ENCODE results near the gene CARD11. TPM values are rescaled to one million over a fixed set of nuclear protein-coding genes. Genes with fewer than 3 reads are reported as not detected.

Gene CARD11
- total and polyA plus RNA-seq, 4 donors: 0.77 to 1.2 (median 1.1) TPM

DNA sequence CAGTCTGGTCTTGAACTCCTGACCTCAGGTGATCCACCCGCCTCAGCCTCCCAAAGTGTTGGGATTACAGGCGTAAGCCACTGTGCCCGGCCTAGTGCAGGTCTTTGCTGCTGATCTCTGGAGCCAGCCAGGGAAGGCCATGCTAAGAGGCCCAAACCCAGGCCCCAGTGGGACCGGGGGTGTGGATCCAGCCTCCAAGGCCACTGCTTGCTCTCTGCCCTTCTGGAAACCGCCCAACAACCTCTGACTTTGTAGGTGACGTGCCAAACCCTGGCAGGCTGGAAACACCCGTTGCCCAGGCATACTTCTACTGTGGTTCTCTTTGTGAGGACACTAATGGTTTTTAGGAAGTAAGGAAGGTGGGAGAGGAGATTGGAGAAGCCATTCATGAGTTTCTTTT lies 116.1 kb downstream of the CARD11 start:
- Histone ChIP-seq H3K27ac (ENCODE audit: low read depth, low read length) (no peak overlapping the region), H3K4me1 (ENCODE audit: control insufficient read depth, insufficient read depth, low read length) (peaks cover 37% of the 10 kb centered on the region), H3K9me3 (ENCODE audit: control insufficient read depth, insufficient read depth, low read length) (no peaks in the 10 kb centered on the region), H3K36me3 (ENCODE audit: control insufficient read depth, insufficient read depth, low read length) (no peaks in the 10 kb centered on the region), H3K4me3 (ENCODE audit: low read depth, low read length) (no peak overlapping the region), H3K27me3 (ENCODE audit: control insufficient read depth, insufficient read depth, low read length) (peaks cover 2% of the 10 kb centered on the region)
- WGBS (ENCODE audit: insufficient coverage): 81% methylated on average over 7 of the region's 7 CpGs
- DNase-seq (ENCODE audit: low read depth in 4 of 6, low spot score in 6 of 6): no peak

DNA sequence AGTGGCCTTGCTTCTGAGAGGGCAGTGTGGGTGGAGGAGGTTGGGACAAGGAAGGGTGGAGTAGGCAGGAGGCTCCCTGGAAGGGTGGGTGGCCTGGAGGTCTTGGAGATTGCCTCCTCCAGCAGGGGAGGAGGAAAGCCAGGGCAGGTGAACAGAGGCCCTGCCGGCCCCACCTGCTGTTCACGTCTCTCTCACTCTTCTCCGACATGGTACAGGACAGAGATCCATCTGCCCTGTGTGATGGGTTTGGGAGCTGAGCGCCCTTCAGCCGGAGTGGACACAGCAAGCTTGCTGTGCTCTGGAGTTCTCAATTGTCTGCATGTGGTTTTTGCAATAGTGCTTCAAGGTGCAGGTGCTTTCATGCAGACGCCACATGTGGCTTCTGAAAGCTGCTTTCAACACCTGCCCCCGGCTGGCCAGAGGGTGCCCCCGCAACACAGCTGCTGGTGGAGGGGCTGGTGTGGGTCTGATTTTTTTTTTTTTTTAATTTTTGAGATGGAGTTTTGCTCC lies 116.7 kb downstream of the CARD11 start:
- no peaks in the 10 kb centered on the region for H3K9me3 ChIP-seq (ENCODE audit: control insufficient read depth, insufficient read depth, low read length)
- peaks cover 2% of the 10 kb centered on the region for H3K27me3 ChIP-seq (ENCODE audit: control insufficient read depth, insufficient read depth, low read length)
- H3K36me3 ChIP-seq (ENCODE audit: control insufficient read depth, insufficient read depth, low read length): no peaks in the 10 kb centered on the region
- no peak overlapping the region for H3K27ac ChIP-seq (ENCODE audit: low read depth, low read length)
- DNase-seq (ENCODE audit: low read depth in 4 of 6, low spot score in 6 of 6): no peak
- WGBS (ENCODE audit: insufficient coverage): 91% methylated on average over 8 of the region's 8 CpGs
- H3K4me3 ChIP-seq (ENCODE audit: low read depth, low read length): no peak overlapping the region
- H3K4me1 ChIP-seq (ENCODE audit: control insufficient read depth, insufficient read depth, low read length): peaks cover 35% of the 10 kb centered on the region

DNA sequence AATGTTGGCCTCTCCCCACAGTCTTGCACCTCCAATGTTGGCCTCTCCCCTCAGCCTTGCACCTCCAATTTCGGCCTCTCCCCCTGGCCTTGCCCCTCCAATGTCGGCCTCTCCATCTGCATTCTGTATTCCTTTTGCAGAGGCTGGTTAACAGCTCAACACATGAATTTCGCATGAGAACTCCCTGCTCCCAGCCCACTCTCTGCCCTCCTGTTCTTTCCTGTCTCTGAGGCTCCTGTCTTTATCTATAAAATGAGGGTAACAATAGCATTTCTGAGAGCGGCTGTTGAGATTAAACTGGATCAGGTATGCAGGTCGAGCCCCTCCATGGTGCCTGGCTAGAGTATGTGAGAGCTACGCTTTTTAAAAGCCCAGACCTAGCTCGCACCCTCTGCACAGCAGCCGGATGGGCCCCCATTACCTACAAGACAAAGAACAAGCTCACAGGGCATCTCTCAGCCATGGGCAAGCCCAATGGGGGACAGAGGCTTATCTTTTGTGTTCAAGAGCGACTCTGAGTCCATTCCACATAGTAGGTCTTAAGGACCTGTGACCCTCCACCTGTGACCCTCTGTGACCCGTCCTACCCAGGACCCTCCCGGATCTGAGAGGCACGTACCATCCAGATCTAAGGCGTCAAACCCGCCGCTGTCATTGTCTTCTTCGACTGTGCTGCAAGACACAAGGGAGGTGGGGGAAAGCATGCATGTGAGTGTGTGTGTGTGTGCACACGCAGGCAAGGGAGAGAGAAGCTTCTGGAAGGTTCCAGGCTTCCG lies 117.4 kb downstream of the CARD11 start:
- Histone ChIP-seq H3K4me1 (ENCODE audit: control insufficient read depth, insufficient read depth, low read length) (peaks cover 40% of the 10 kb centered on the region), H3K9me3 (ENCODE audit: control insufficient read depth, insufficient read depth, low read length) (no peaks in the 10 kb centered on the region), H3K27ac (ENCODE audit: low read depth, low read length) (no peak overlapping the region), H3K4me3 (ENCODE audit: low read depth, low read length) (no peak overlapping the region), H3K36me3 (ENCODE audit: control insufficient read depth, insufficient read depth, low read length) (no peaks in the 10 kb centered on the region), H3K27me3 (ENCODE audit: control insufficient read depth, insufficient read depth, low read length) (peaks cover 2% of the 10 kb centered on the region)
- WGBS (ENCODE audit: insufficient coverage): 96% methylated on average over 17 of the region's 18 CpGs
- no peak for DNase-seq (ENCODE audit: low read depth in 4 of 6, low spot score in 6 of 6)

DNA sequence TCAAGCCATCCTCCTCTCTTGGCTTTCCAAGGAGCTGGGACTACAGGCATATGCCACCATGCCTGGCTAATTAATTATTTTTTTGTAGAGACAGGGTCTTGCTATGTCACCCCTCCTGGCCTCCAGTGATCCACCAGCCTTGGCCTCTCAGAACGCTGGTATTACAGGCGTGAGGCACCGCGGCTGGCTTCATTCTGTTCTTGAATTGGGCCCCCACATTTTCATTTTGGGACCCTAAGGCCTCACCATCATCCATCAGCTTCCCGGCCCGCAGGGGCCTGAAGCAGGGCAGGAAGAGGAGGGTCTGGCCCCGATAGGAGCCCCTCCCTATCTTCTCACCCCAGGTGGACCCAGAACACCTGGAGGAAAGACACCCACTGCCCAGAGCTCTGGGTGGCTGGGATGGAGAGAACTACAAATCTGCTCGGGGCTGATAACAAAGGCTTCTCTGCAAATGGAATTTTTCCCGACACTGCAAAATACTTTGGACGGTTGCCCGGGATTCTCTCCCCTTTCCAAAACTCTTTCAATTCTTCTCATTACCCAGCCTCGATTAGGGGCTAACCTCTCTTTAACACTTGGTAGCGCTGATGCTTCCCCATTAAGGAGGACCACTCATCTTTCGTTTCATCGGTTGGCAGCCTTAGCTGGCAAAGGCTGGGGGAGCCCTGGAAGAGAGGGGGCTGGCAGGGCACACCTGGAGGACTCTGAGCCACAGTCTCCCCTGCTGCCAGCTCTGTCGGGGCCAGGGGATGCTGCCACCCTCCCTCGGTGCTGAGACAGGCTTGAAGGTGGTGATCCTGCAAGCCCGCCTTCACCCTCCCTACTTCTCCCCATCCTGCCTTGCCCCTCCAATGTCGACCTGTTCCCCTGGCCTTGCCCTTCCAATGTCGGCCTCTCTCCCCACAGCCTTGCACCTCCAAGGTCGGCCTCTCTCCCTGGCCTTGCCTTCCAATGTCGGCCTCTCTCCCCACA lies 118.5 kb downstream of the CARD11 start:
- DNase-seq (ENCODE audit: low read depth in 4 of 6, low spot score in 6 of 6): peak in 2 of 6 donors; percentile 60 to 62
- Histone ChIP-seq H3K9me3 (ENCODE audit: control insufficient read depth, insufficient read depth, low read length) (no peaks in the 10 kb centered on the region), H3K27ac (ENCODE audit: low read depth, low read length) (no peak overlapping the region), H3K36me3 (ENCODE audit: control insufficient read depth, insufficient read depth, low read length) (no peaks in the 10 kb centered on the region), H3K4me3 (ENCODE audit: low read depth, low read length) (no peak overlapping the region), H3K4me1 (ENCODE audit: control insufficient read depth, insufficient read depth, low read length) (peaks cover 41% of the 10 kb centered on the region), H3K27me3 (ENCODE audit: control insufficient read depth, insufficient read depth, low read length) (peaks cover 2% of the 10 kb centered on the region)
- 62% methylated on average over 19 of the region's 22 CpGs for WGBS (ENCODE audit: insufficient coverage)

DNA sequence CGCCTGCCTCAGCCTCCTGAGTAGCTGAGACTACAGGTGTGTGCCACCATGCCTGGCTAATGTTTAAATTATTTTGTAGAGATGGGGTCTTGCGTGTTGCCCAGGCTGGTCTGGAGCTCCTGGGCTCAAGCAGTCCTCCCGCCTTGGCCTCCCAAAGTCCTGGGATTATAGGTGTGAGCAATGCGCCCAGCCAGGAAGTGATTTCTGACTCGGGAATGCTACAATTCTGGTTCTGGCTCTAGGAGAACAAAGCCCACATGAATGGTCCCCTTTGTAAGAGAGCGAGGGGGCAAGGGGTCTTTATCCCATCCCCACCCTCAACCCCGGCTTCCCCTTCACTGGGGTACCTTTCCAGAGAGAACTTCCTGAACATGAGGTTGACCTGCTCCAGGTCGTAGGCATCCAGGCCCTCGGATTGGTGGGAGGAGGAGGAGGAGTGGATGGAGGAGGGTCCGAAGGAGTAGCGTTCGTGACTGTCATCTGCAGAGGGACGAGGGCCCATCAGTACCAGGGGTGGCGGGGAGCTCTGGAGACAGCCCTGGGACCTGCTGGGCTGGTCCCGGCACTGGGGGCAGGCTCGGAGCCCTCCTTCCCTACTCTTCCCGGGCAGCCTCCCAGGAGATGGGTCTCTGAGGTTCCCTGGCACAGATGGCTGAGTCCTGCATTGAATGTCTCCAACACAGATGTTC lies 119.6 kb downstream of the CARD11 start:
- no peaks in the 10 kb centered on the region for H3K27me3 ChIP-seq (ENCODE audit: control insufficient read depth, insufficient read depth, low read length)
- no peaks in the 10 kb centered on the region for H3K9me3 ChIP-seq (ENCODE audit: control insufficient read depth, insufficient read depth, low read length)
- H3K27ac ChIP-seq (ENCODE audit: low read depth, low read length): no peak overlapping the region
- 86% methylated on average over 15 of the region's 17 CpGs for WGBS (ENCODE audit: insufficient coverage)
- H3K4me1 ChIP-seq (ENCODE audit: control insufficient read depth, insufficient read depth, low read length): peaks cover 30% of the 10 kb centered on the region
- H3K4me3 ChIP-seq (ENCODE audit: low read depth, low read length): no peak overlapping the region
- H3K36me3 ChIP-seq (ENCODE audit: control insufficient read depth, insufficient read depth, low read length): no peaks in the 10 kb centered on the region
- no peak for DNase-seq (ENCODE audit: low read depth in 4 of 6, low spot score in 6 of 6)

DNA sequence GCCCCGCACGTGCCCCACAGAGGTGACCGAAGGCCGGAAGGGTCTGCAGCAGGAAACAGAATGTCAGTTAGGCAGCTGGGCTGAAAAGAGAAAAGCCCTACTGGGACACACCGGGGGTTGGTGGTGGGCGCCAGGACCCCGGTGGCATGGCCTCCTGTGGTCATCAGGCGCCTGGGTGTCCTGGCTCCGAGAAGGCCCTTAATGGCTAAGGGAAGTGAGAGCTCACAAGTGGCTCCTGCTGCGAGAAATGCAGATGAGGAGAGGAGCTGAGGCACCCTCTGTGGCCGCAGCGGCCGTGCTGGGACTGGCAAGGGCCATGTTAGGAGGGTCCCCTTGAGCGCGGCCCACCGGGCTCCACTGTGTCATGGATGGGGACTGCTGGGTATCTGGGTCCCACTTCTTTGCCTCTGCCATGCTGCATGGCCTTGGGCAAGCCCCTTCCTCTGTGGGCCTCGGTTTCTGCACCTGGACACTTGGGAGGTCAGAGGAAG lies 120.3 kb downstream of the CARD11 start:
- Histone ChIP-seq H3K9me3 (ENCODE audit: control insufficient read depth, insufficient read depth, low read length) (no peaks in the 10 kb centered on the region), H3K27ac (ENCODE audit: low read depth, low read length) (no peak overlapping the region), H3K4me3 (ENCODE audit: low read depth, low read length) (no peak overlapping the region), H3K4me1 (ENCODE audit: control insufficient read depth, insufficient read depth, low read length) (peaks cover 23% of the 10 kb centered on the region), H3K36me3 (ENCODE audit: control insufficient read depth, insufficient read depth, low read length) (peaks cover 2% of the 10 kb centered on the region), H3K27me3 (ENCODE audit: control insufficient read depth, insufficient read depth, low read length) (no peaks in the 10 kb centered on the region)
- no peak for DNase-seq (ENCODE audit: low read depth in 4 of 6, low spot score in 6 of 6)
- 95% methylated on average over 17 of the region's 17 CpGs for WGBS (ENCODE audit: insufficient coverage)

DNA sequence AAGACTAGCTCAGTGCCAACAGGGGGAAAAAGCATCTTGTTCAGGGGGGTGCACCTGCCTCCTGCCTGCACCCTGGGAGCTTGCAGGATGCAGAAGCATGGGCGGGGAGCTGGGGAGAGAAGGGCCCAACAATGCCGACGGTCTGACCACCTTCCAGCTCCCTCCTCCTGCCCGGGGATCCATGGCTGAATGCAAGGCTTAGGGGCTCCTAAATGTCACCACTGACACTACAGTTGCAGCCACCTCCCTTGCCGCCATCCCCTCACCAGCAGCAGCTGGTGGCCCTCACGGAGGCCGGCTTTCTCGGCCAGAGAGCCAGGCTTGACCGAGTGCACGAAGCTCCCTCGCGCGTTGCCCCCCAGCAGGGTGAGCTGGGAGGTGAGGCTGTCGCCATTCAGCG lies 120.8 kb downstream of the CARD11 start:
- Histone ChIP-seq H3K27ac (ENCODE audit: low read depth, low read length) (no peak overlapping the region), H3K9me3 (ENCODE audit: control insufficient read depth, insufficient read depth, low read length) (no peaks in the 10 kb centered on the region), H3K4me1 (ENCODE audit: control insufficient read depth, insufficient read depth, low read length) (peaks cover 20% of the 10 kb centered on the region), H3K36me3 (ENCODE audit: control insufficient read depth, insufficient read depth, low read length) (peaks cover 2% of the 10 kb centered on the region), H3K27me3 (ENCODE audit: control insufficient read depth, insufficient read depth, low read length) (no peaks in the 10 kb centered on the region), H3K4me3 (ENCODE audit: low read depth, low read length) (no peak overlapping the region)
- 80% methylated on average over 15 of the region's 15 CpGs for WGBS (ENCODE audit: insufficient coverage)
- DNase-seq (ENCODE audit: low read depth in 4 of 6, low spot score in 6 of 6): no peak

DNA sequence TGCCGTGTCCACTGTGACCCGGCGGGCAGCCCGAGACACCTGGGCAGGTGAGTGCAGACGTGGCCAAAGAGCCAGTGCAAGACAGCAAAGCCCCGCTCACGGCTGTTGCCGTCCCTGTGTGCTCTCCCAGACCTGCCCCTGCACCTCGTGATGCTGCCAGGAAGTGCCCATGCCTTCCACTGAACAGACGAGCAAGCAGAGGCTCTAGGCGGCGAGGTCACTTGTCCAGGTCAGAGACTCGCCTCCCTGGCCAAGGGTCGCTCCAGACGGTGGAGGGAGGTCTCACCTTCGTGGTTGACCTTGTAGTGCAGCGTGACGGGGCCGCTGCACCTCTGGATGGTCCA lies 121.3 kb downstream of the CARD11 start:
- Histone ChIP-seq H3K4me3 (ENCODE audit: low read depth, low read length) (no peak overlapping the region), H3K27ac (ENCODE audit: low read depth, low read length) (no peak overlapping the region), H3K4me1 (ENCODE audit: control insufficient read depth, insufficient read depth, low read length) (peaks cover 20% of the 10 kb centered on the region), H3K9me3 (ENCODE audit: control insufficient read depth, insufficient read depth, low read length) (no peaks in the 10 kb centered on the region), H3K27me3 (ENCODE audit: control insufficient read depth, insufficient read depth, low read length) (no peaks in the 10 kb centered on the region), H3K36me3 (ENCODE audit: control insufficient read depth, insufficient read depth, low read length) (peaks cover 2% of the 10 kb centered on the region)
- DNase-seq (ENCODE audit: low read depth in 4 of 6, low spot score in 6 of 6): no peak
- WGBS (ENCODE audit: insufficient coverage): 86% methylated on average over 19 of the region's 19 CpGs

DNA sequence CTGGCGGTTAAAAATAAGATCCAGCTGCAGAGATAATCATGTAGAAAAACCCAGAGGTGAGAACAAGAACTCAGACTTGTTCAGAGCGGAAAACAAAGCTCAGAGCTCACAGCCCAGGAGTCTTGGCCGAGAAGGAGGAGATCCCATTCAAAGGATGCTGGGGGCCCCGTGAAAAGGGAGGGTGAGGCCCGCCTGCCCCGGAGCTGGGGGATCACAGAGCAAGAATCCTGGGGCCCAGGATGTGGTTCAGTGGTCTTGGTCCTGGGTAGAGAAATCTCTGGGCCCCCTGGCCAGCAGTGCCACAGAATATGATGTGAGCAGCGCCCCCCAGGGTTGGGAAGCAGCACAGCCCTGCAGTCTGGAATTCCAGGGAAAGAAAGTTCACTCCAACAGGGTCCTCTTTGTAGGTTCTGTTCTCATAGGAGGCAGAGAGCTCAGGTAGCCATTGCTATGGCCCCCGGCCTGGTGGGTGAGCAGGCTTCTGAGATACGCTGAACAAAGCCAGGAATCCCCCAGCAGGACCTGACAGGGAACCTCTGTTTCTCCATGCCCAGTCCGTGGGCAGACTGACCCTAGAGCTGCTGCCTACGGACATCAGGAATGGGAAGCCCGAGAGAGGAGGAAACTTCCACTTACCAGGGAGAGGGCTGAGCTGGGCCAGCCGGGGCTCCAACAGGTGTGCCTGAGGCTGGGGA lies 121.9 kb downstream of the CARD11 start:
- no peaks in the 10 kb centered on the region for H3K9me3 ChIP-seq (ENCODE audit: control insufficient read depth, insufficient read depth, low read length)
- no peak overlapping the region for H3K27ac ChIP-seq (ENCODE audit: low read depth, low read length)
- WGBS (ENCODE audit: insufficient coverage): 52% methylated on average over 13 of the region's 13 CpGs
- peaks cover 20% of the 10 kb centered on the region for H3K4me1 ChIP-seq (ENCODE audit: control insufficient read depth, insufficient read depth, low read length)
- no peak overlapping the region for H3K4me3 ChIP-seq (ENCODE audit: low read depth, low read length)
- H3K27me3 ChIP-seq (ENCODE audit: control insufficient read depth, insufficient read depth, low read length): no peaks in the 10 kb centered on the region
- no peak for DNase-seq (ENCODE audit: low read depth in 4 of 6, low spot score in 6 of 6)
- H3K36me3 ChIP-seq (ENCODE audit: control insufficient read depth, insufficient read depth, low read length): peaks cover 2% of the 10 kb centered on the region
